NT2/D1 (cell line): ENCODE results near the gene HSPBAP1.

ENCODE experiments used
- YY1 ChIP-seq: IDR thresholded peaks from 2 replicates; pipeline ENCODE4 v1.6.1; 2011; ENCODE audit not compliant: insufficient read length, insufficient read depth
- ZNF274 ChIP-seq: IDR thresholded peaks from 2 replicates; pipeline ENCODE4 v1.6.1; 2011; ENCODE audit warnings: mild to moderate bottlenecking, low read depth, low read length

DNA sequence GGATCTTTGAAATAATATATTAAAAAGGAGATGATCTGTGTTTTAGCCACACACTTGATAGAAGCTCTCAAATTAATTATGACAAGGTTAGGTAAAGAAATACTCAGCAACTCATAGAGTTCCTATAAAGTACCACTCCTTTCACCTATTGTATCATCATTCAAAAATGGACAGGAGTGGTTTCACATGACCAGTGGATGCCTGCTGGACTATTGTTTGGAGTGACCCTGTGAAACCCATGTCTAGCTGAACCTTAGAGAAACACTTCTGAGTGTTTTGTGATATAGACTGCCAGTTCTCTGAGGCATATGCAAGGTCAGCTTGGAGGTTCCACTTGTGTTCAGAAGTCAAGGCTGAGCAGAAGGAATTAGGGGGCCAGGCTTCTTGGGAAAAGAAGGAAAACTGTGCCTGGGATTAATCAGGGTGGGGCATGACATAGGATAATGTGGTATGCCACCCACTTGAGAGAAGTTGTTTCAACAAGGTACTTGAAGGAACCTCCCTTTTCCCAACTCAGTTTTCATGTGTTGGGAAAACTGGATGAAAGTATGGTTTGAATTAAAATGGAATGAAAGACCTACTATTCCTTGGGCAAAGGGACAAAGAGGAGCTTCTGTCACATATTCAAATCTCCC lies 97.6 kb downstream of the HSPBAP1 start:
- TF ChIP-seq ZNF274 (no peak), YY1 (no peak)
